Epithelial cell of proximal tubule (primary cell): Measurements from ENCODE around the gene PAH. TPM values are rescaled to one million over a fixed set of nuclear protein-coding genes. Genes with fewer than 3 reads are reported as not detected.

ENCODE experiments used
- DNase-seq: peaks from one replicate; pipeline ENCODE4 v3.0.0-alpha.2; 2011; ENCODE audit warnings: low read depth
- H3K4me3 ChIP-seq: 2 replicates; pipeline ENCODE4 v1.5.1; 2011; ENCODE audit warnings: low read depth, mild to moderate bottlenecking, low read length
- total RNA-seq: library from RNA; depleted of rRNA; stranded (reverse); fragments of >200 nt; gene quantifications from 2 replicates; pipeline ENCODE4 v1.2.3, GENCODE V29; 2015
- TF ChIP-seq, protein P1 (sequence below): conservative IDR thresholded peaks from 2 replicates; pipeline ENCODE4 v1.5.1; 2012; ENCODE audit warnings: low read depth, mild to moderate bottlenecking, low read length

Gene PAH
- total RNA-seq, 1 donor from 2014 or later, result not detected

DNA sequence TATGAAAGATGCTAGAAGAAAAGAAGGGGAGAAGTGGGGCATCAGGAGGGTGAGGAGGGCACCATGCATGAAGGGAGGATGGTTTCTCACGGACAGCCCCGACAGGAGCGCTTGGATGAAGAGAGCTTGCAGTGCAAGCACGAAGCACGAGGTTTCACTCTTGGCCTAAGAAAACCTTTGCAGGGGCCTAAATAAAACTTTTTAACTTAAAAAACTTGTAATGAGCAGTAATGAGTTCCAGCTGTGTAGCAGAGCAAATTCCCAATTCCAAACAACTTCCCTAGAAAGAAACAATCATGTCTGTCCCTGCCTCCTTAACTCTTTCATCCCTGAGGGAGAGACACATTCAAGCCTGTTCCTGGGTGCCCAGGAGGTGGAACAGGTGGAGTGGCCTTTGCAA lies 119.5 kb downstream of the PAH start:
- H3K4me3 ChIP-seq, result no peak overlapping the region
- DNase-seq, result no peak
- TF ChIP-seq, protein P1, sequence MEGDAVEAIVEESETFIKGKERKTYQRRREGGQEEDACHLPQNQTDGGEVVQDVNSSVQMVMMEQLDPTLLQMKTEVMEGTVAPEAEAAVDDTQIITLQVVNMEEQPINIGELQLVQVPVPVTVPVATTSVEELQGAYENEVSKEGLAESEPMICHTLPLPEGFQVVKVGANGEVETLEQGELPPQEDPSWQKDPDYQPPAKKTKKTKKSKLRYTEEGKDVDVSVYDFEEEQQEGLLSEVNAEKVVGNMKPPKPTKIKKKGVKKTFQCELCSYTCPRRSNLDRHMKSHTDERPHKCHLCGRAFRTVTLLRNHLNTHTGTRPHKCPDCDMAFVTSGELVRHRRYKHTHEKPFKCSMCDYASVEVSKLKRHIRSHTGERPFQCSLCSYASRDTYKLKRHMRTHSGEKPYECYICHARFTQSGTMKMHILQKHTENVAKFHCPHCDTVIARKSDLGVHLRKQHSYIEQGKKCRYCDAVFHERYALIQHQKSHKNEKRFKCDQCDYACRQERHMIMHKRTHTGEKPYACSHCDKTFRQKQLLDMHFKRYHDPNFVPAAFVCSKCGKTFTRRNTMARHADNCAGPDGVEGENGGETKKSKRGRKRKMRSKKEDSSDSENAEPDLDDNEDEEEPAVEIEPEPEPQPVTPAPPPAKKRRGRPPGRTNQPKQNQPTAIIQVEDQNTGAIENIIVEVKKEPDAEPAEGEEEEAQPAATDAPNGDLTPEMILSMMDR, result no peak

DNA sequence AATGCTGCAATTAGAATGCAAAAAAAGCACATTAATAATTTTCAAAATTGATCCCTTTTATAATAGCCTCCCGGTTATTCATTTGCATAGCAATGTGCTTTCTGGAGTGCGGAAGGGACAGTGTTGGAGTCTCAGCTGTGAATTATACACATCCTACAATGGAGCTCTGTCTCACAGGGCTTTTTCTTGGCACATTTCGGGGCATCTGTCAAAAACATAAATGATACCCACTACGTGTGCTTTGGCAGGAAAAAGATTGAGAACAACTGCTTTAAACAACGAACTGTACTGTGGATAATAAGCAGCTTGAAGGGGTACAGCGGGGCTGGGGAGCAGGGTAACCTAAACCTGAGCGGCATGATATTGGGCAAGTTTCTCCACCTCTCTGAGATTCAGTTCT lies 123.1 kb downstream of the PAH start:
- TF ChIP-seq, protein P1, result no peak
- H3K4me3 ChIP-seq, result no peak overlapping the region
- DNase-seq, result no peak

Other genes starting within 250 kb of the PAH start
- gene ASCL1, start 40.4 kb upstream of the PAH start, total RNA-seq, result not detected in 2 replicates